ENCODE results near the gene APBB2. TPM values are rescaled to one million over a fixed set of nuclear protein-coding genes. Genes with fewer than 3 reads are reported as not detected.

APBB2 gene
- polyA plus RNA-seq, 3 donors from 2014 or later, result not detected

- peaks cover 0 to 11% (median 3%) of the 10 kb centered on the region in 6 donors for H3K9me3 Mint-ChIP-seq
- H3K27ac Mint-ChIP-seq, result no peak overlapping the region
- no peaks in the 10 kb centered on the region for H3K36me3 Mint-ChIP-seq
- DNase-seq, result no peak
- H3K4me1 Mint-ChIP-seq, result no peaks in the 10 kb centered on the region
- H3K27me3 Mint-ChIP-seq (ENCODE audit: low read depth in 3 of 3), result peaks cover 0 to 4% (median 0%) of the 10 kb centered on the region in 3 donors
- no peak overlapping the region for H3K4me3 Mint-ChIP-seq
Observed at GRCh38 chr4:41197495-41197894, 16.8 kb downstream of the APBB2 start.

DNA sequence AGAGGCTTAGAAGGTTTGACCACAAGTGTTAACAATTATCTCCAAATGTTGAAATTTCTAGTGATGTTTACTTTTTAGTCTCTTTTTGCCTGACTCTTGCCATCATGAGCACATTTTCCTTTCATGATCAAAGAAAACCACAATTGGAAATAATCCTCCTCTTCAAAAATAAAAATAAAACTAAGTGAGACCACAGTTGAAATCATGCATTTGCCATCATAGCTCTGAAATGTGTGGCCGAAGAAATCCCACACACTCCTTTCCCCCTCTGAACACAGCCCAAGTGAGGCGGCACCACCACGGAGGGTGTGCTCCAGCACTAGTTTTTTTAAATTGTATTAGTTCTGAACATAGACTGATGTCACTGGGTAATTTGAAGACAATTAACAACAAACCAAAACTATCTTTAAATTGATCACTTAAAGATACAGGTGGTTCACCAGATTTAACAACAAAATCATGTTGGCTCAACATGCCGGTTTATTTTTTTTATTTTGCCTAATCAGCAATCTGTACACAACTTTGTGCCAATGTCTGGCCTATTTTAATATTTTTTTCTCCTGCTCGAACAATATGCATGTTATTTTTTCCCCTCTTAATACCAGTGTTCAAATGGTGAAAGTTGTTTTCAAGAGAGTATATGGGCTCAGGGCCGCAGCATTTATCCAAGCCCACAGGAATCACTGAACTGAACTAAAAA, 17.6 kb downstream of the APBB2 start:
- H3K4me3 Mint-ChIP-seq, result no peak overlapping the region
- H3K27ac Mint-ChIP-seq, result no peak overlapping the region
- H3K27me3 Mint-ChIP-seq (ENCODE audit: low read depth in 3 of 3), result peaks cover 0 to 4% (median 0%) of the 10 kb centered on the region in 3 donors
- H3K4me1 Mint-ChIP-seq, result no peaks in the 10 kb centered on the region
- DNase-seq, result no peak
- peaks cover 0 to 11% (median 3%) of the 10 kb centered on the region in 6 donors for H3K9me3 Mint-ChIP-seq
- H3K36me3 Mint-ChIP-seq, result no peaks in the 10 kb centered on the region

GRCh38 chr4:41192136-41192535, 22.2 kb downstream of the APBB2 start:
- Mint-ChIP-seq H3K4me1 (no peaks in the 10 kb centered on the region), H3K27ac (no peak overlapping the region), H3K4me3 (no peak overlapping the region), H3K9me3 (peaks cover 0 to 7% (median 4%) of the 10 kb centered on the region in 6 donors), H3K27me3 (ENCODE audit: low read depth in 3 of 3) (peaks cover 0 to 2% (median 0%) of the 10 kb centered on the region in 3 donors), H3K36me3 (no peaks in the 10 kb centered on the region)
- DNase-seq, result no peak

- Mint-ChIP-seq H3K36me3 (no peaks in the 10 kb centered on the region), H3K4me1 (no peaks in the 10 kb centered on the region), H3K27me3 (ENCODE audit: low read depth in 3 of 3) (peaks cover 2 to 3% (median 2%) of the 10 kb centered on the region in 3 donors), H3K27ac (no peak overlapping the region), H3K9me3 (peaks cover 0 to 6% (median under 1%) of the 10 kb centered on the region in 6 donors), H3K4me3 (no peak overlapping the region)
- no peak for DNase-seq
Observed at GRCh38 chr4:41189666-41190065, 24.7 kb downstream of the APBB2 start.

DNA sequence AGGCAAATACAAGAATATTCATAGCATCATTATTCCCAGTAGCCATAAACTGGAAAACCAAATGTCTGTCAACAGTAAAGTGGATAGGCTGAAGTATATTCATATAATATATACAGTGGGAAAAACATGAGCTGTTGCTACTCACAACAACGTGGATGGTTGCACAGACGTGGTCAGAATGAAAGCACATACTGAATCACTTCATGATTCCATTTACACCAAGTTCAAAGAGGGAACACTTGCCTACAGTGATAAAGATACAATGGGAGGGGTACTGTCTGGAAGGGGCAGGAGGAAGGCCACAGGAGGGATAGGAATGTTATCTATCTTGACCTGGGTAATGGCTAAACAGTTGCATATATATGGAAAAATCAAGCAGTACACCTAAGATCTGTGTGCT, 25.3 kb downstream of the APBB2 start:
- no peak overlapping the region for H3K4me3 Mint-ChIP-seq
- no peaks in the 10 kb centered on the region for H3K4me1 Mint-ChIP-seq
- peaks cover 0 to 6% (median under 1%) of the 10 kb centered on the region in 6 donors for H3K9me3 Mint-ChIP-seq
- no peak overlapping the region for H3K27ac Mint-ChIP-seq
- no peaks in the 10 kb centered on the region for H3K36me3 Mint-ChIP-seq
- DNase-seq, result no peak
- peaks cover 2 to 3% (median 2%) of the 10 kb centered on the region in 3 donors for H3K27me3 Mint-ChIP-seq (ENCODE audit: low read depth in 3 of 3)

- Mint-ChIP-seq H3K9me3 (peaks cover 0 to 3% (median 0%) of the 10 kb centered on the region in 6 donors), H3K27ac (no peak overlapping the region), H3K27me3 (ENCODE audit: low read depth in 3 of 3) (peaks cover 2 to 3% (median 3%) of the 10 kb centered on the region in 3 donors), H3K4me3 (no peak overlapping the region), H3K36me3 (no peaks in the 10 kb centered on the region), H3K4me1 (no peaks in the 10 kb centered on the region)
- DNase-seq, result no peak
Observed at GRCh38 chr4:41185614-41186592, 28.4 kb downstream of the APBB2 start.

DNA sequence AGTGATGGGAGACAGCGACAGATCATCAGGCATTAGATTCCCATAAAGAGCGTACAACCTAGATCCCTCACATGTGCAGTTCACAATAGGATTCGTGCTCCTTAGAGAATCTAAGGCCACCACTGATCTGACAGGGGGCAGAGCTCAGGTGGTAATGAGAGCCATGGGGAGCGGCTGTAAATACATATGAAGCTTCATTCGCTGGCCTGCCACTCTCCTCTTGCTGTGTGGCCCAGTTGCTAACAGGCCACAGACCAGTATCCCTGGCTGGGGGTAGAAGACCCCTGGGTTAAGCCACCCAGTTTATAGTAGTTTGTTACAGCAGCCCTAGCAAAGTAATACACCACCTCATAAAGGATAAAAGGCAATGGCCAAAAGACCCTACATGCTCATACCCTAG, 30.3 kb downstream of the APBB2 start:
- no peaks in the 10 kb centered on the region for H3K4me1 Mint-ChIP-seq
- peaks cover 2 to 3% (median 3%) of the 10 kb centered on the region in 3 donors for H3K27me3 Mint-ChIP-seq (ENCODE audit: low read depth in 3 of 3)
- no peak for DNase-seq
- H3K4me3 Mint-ChIP-seq, result no peak overlapping the region
- H3K9me3 Mint-ChIP-seq, result peaks cover 0 to 6% (median 0%) of the 10 kb centered on the region in 6 donors
- no peak overlapping the region for H3K27ac Mint-ChIP-seq
- H3K36me3 Mint-ChIP-seq, result no peaks in the 10 kb centered on the region

GRCh38 chr4:41183021-41183553, 31.3 kb downstream of the APBB2 start:
- Mint-ChIP-seq H3K36me3 (no peaks in the 10 kb centered on the region), H3K27ac (no peak overlapping the region), H3K27me3 (ENCODE audit: low read depth in 3 of 3) (peaks cover 2 to 3% (median 3%) of the 10 kb centered on the region in 3 donors), H3K9me3 (peaks cover 0 to 8% (median 0%) of the 10 kb centered on the region in 6 donors), H3K4me1 (no peaks in the 10 kb centered on the region), H3K4me3 (no peak overlapping the region)
- no peak for DNase-seq

GRCh38 chr4:41181037-41181436, 33.3 kb downstream of the APBB2 start:
- no peak overlapping the region for H3K4me3 Mint-ChIP-seq
- no peak for DNase-seq
- peaks cover 0 to 3% (median 2%) of the 10 kb centered on the region in 3 donors for H3K27me3 Mint-ChIP-seq (ENCODE audit: low read depth in 3 of 3)
- peaks cover 0 to 11% (median 0%) of the 10 kb centered on the region in 6 donors for H3K9me3 Mint-ChIP-seq
- no peaks in the 10 kb centered on the region for H3K36me3 Mint-ChIP-seq
- no peak overlapping the region for H3K27ac Mint-ChIP-seq
- no peaks in the 10 kb centered on the region for H3K4me1 Mint-ChIP-seq

GRCh38 chr4:41179498-41180195, 34.7 kb downstream of the APBB2 start:
- no peaks in the 10 kb centered on the region for H3K4me1 Mint-ChIP-seq
- peaks cover 0 to 11% (median 0%) of the 10 kb centered on the region in 6 donors for H3K9me3 Mint-ChIP-seq
- H3K27me3 Mint-ChIP-seq (ENCODE audit: low read depth in 3 of 3), result peaks cover 0 to 3% (median 0%) of the 10 kb centered on the region in 3 donors
- no peak for DNase-seq
- H3K27ac Mint-ChIP-seq, result no peak overlapping the region
- H3K36me3 Mint-ChIP-seq, result no peaks in the 10 kb centered on the region
- no peak overlapping the region for H3K4me3 Mint-ChIP-seq

- H3K4me1 Mint-ChIP-seq, result no peaks in the 10 kb centered on the region
- peaks cover 0 to 11% (median 0%) of the 10 kb centered on the region in 6 donors for H3K9me3 Mint-ChIP-seq
- H3K27ac Mint-ChIP-seq, result no peak overlapping the region
- H3K4me3 Mint-ChIP-seq, result no peak overlapping the region
- no peaks in the 10 kb centered on the region for H3K36me3 Mint-ChIP-seq
- H3K27me3 Mint-ChIP-seq (ENCODE audit: low read depth in 3 of 3), result peaks cover 0 to 3% (median 0%) of the 10 kb centered on the region in 3 donors
- no peak for DNase-seq
Observed at GRCh38 chr4:41178372-41179370, 35.7 kb downstream of the APBB2 start.

- DNase-seq, result no peak
- no peaks in the 10 kb centered on the region for H3K4me1 Mint-ChIP-seq
- no peaks in the 10 kb centered on the region for H3K27me3 Mint-ChIP-seq (ENCODE audit: low read depth in 3 of 3)
- H3K9me3 Mint-ChIP-seq, result peaks cover 0 to 9% (median 0%) of the 10 kb centered on the region in 6 donors
- H3K36me3 Mint-ChIP-seq, result no peaks in the 10 kb centered on the region
- H3K27ac Mint-ChIP-seq, result no peak overlapping the region
- no peak overlapping the region for H3K4me3 Mint-ChIP-seq
Observed at GRCh38 chr4:41177016-41177415, 37.3 kb downstream of the APBB2 start.
